Measurements from ENCODE around the gene KCNQ4. TPM values are rescaled to one million over a fixed set of nuclear protein-coding genes. Genes with fewer than 3 reads are reported as not detected.

Gene KCNQ4
- total and polyA plus RNA-seq, 2 of the 13 experiments (the other 11 are each of a cell fraction or from before 2014, with no cell fraction given): 0.02 to 0.09 TPM

DNA sequence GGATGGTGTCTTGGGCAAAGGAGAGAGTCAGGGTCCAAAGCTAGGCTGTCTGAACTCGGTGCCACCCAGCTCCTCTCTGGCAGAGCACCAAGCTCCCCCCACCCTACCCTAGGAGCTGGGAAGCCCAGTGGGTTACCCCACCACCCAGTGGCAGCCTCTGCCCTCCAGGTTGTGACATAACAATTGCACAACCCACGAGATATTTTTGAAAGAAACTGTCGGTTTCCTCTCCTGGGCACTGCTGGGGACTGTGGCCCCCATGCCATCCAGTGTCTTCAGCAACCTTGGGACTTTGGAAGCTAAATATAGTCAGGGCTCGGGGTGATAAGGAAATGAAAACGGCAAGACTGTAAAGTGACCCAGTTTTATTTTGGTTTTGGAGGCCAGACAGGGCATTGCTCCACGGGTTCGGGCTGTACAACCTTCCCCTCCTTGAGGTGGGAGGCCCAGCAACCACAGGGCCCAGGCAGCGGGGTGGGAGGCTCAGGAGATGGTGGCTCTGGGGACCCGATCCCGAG is 77.2 kb downstream of the KCNQ4 start (continued):
- TF ChIP-seq RELA (CRISPR knock-in tag; IDR thresholded peaks at IDR 0.05): no peak
- no peak for TF ChIP-seq FOXK1 (CRISPR knock-in tag; IDR thresholded peaks at IDR 0.05; ENCODE audit: borderline replicate concordance, low read depth)
- TF ChIP-seq FOXJ3 (CRISPR knock-in tag; IDR thresholded peaks at IDR 0.05; ENCODE audit: borderline replicate concordance): no peak
- TF ChIP-seq, protein P1, sequence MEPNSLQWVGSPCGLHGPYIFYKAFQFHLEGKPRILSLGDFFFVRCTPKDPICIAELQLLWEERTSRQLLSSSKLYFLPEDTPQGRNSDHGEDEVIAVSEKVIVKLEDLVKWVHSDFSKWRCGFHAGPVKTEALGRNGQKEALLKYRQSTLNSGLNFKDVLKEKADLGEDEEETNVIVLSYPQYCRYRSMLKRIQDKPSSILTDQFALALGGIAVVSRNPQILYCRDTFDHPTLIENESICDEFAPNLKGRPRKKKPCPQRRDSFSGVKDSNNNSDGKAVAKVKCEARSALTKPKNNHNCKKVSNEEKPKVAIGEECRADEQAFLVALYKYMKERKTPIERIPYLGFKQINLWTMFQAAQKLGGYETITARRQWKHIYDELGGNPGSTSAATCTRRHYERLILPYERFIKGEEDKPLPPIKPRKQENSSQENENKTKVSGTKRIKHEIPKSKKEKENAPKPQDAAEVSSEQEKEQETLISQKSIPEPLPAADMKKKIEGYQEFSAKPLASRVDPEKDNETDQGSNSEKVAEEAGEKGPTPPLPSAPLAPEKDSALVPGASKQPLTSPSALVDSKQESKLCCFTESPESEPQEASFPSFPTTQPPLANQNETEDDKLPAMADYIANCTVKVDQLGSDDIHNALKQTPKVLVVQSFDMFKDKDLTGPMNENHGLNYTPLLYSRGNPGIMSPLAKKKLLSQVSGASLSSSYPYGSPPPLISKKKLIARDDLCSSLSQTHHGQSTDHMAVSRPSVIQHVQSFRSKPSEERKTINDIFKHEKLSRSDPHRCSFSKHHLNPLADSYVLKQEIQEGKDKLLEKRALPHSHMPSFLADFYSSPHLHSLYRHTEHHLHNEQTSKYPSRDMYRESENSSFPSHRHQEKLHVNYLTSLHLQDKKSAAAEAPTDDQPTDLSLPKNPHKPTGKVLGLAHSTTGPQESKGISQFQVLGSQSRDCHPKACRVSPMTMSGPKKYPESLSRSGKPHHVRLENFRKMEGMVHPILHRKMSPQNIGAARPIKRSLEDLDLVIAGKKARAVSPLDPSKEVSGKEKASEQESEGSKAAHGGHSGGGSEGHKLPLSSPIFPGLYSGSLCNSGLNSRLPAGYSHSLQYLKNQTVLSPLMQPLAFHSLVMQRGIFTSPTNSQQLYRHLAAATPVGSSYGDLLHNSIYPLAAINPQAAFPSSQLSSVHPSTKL (CRISPR knock-in tag; IDR thresholded peaks at IDR 0.05): peak; percentile 11; the same call in 1 of the 2 replicates
- no peak for TF ChIP-seq HDAC6 (IDR thresholded peaks at IDR 0.05; ENCODE audit: low read depth, low read length)
- TF ChIP-seq ZNF275 (CRISPR knock-in tag; IDR thresholded peaks at IDR 0.05; ENCODE audit: borderline replicate concordance): no peak
- no peak for TF ChIP-seq ZNF230 (CRISPR knock-in tag; IDR thresholded peaks at IDR 0.05)
- TF ChIP-seq GABPB1 (CRISPR knock-in tag; IDR thresholded peaks at IDR 0.05): no peak
- TF ChIP-seq, protein P2, sequence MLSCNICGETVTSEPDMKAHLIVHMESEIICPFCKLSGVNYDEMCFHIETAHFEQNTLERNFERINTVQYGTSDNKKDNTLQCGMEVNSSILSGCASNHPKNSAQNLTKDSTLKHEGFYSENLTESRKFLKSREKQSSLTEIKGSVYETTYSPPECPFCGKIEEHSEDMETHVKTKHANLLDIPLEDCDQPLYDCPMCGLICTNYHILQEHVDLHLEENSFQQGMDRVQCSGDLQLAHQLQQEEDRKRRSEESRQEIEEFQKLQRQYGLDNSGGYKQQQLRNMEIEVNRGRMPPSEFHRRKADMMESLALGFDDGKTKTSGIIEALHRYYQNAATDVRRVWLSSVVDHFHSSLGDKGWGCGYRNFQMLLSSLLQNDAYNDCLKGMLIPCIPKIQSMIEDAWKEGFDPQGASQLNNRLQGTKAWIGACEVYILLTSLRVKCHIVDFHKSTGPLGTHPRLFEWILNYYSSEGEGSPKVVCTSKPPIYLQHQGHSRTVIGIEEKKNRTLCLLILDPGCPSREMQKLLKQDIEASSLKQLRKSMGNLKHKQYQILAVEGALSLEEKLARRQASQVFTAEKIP (CRISPR knock-in tag; IDR thresholded peaks at IDR 0.05; ENCODE audit: borderline replicate concordance): no peak
- no peak for TF ChIP-seq TFDP1 (CRISPR knock-in tag; IDR thresholded peaks at IDR 0.05; ENCODE audit: borderline replicate concordance)
- peak; percentile 30; the same call in 1 of the 2 replicates for TF ChIP-seq ZC3H13 (CRISPR knock-in tag; IDR thresholded peaks at IDR 0.05)
- TF ChIP-seq ZKSCAN8 (CRISPR knock-in tag; IDR thresholded peaks at IDR 0.05; ENCODE audit: borderline replicate concordance): no peak
- TF ChIP-seq ZKSCAN5 (CRISPR knock-in tag; IDR thresholded peaks at IDR 0.05): no peak
- TF ChIP-seq MYPOP (CRISPR knock-in tag; IDR thresholded peaks at IDR 0.05): no peak
- TF ChIP-seq, protein P3, sequence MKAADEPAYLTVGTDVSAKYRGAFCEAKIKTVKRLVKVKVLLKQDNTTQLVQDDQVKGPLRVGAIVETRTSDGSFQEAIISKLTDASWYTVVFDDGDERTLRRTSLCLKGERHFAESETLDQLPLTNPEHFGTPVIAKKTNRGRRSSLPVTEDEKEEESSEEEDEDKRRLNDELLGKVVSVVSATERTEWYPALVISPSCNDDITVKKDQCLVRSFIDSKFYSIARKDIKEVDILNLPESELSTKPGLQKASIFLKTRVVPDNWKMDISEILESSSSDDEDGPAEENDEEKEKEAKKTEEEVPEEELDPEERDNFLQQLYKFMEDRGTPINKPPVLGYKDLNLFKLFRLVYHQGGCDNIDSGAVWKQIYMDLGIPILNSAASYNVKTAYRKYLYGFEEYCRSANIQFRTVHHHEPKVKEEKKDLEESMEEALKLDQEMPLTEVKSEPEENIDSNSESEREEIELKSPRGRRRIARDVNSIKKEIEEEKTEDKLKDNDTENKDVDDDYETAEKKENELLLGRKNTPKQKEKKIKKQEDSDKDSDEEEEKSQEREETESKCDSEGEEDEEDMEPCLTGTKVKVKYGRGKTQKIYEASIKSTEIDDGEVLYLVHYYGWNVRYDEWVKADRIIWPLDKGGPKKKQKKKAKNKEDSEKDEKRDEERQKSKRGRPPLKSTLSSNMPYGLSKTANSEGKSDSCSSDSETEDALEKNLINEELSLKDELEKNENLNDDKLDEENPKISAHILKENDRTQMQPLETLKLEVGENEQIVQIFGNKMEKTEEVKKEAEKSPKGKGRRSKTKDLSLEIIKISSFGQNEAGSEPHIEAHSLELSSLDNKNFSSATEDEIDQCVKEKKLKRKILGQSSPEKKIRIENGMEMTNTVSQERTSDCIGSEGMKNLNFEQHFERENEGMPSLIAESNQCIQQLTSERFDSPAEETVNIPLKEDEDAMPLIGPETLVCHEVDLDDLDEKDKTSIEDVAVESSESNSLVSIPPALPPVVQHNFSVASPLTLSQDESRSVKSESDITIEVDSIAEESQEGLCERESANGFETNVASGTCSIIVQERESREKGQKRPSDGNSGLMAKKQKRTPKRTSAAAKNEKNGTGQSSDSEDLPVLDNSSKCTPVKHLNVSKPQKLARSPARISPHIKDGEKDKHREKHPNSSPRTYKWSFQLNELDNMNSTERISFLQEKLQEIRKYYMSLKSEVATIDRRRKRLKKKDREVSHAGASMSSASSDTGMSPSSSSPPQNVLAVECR (CRISPR knock-in tag; IDR thresholded peaks at IDR 0.05; ENCODE audit: borderline replicate concordance): no peak

Measured in HepG2 (cell line).